ENCODE data around the gene KIRREL2.

The KIRREL2 gene

DNA sequence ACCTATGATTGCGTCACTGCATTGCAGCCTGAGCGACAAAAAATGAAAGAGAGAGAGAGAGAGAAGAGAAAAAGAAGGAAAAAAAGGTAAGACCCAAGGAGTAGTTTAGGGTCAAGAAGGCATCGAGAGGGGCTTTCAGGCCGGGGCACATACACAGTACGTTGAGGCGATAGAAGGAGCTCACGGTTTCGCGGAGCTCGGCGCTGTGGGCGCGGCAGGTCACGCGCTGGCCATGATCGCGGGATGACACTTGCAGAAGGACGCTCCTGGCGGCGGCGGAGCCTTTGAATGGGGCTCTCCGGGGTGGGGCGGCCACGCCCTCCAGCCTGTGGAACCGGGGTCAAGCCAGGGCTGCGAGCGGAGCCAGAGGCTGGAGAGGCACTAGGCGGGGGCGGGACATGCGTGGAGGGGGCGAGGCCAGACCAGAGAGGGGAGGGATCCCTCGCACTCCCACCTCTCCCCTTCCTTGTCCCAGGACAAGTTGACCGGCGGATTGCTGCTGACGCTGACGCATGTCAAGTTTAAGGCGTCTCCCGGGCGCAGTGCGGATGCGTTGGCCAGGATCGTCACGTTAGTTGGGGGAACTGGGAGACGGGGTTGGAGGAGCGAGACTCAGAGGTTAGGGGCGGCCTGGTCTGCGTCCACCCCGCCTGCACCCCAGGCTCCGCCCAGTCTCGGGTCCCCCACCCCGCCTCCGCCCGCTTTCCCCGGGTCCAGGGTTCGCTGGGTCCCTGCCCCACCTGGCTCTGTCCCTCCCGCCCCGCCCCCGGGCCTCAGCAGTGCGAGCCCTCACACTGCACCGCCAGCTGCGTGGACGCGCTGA, 11.3 kb upstream of the KIRREL2 start:
- DNase-seq (ENCODE audit: low spot score), result no peak

GRCh38 chr19:35846038-35846668, 10.6 kb upstream of the KIRREL2 start:
- no peak for DNase-seq (ENCODE audit: low spot score)

DNA sequence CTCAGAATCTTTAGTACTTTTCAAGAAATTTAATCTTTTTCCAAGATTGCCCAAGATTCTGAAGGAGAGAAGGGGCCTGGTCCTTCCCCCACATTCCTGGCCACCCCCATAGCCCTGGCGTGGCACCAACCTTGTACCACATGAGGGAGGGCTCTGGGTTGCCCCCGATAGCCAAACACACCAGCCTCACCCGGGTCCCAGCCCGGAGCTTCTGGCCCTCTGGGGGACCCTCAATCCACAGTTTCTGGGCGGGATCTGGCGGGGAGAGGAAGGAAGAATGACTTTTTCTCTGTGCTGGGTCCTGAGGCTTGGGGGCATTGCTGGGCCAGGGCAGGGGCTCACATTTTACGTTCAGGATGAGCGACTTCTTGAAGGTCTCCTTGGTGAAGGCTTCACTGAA, 8.8 kb upstream of the KIRREL2 start:
- no peak for DNase-seq (ENCODE audit: low spot score)

DNA sequence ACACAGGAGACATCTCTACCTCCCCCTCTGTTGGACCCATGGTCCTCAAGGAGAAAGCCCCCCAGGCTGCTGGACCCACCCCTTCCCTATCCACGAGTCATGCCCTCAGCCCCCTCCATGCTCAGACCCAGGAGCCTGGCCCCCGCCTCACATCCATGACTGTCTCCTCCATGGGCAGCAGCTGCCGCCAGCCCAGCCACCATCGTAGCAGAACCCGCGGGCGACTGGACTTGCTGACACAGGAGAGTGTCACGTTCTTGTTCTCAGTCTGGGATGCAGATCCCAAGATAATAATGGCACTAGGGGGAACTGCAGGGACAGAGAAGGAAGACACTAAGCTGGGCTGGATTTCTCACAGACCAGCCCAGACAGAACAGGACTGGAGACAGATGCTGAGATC, 8.2 kb upstream of the KIRREL2 start:
- DNase-seq (ENCODE audit: low spot score), result no peak

- DNase-seq (ENCODE audit: low spot score), result no peak
Observed at GRCh38 chr19:35848919-35849505, 7.7 kb upstream of the KIRREL2 start.

DNA sequence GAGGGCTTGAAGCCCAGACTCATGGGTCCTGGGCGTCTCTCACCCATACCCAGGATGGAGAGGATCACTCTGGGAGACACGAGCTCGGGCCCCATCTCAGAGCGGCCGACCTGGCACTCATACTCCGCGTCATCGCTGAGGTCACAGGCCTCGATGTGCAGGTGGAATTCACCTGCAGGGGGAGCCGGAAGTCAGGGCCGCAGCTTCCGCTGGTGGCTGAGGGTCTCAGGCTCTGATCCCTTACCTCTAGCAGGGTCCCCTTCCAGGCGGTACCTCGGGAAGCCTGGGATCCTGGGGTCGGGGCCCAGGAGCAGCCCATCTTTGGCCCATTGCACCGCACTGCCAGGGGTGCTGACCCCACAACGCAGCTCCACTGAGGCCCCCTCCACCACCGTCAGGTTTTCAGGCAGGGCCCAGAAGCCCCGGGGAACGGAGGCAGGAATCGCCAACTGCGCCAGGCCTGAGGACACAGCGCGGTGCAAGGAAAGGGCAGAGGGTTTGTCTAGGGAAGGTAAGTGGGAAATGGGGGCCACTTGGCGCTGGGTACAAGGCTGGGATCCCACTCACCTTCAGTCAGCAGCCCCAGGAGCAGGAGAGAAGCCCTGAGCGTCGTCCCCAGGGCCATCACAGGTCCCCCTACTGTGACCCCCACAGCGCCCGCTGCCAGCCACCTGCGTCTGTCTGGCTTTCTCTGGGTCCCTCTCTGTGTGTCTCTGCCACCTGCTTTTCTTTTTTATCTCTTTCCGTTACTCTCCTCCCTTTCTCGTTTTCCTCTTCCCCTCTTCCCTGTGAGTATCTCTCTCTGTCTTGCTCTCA, 5.3 kb upstream of the KIRREL2 start:
- DNase-seq (ENCODE audit: low spot score), result no peak

GRCh38 chr19:35852029-35852780, 4.5 kb upstream of the KIRREL2 start, which contains the start of gene NPHS1:
Gene NPHS1 (minus strand): TSS chr19:35852504. CDS start chr19:35851837, 667 bp downstream.
- no peak for DNase-seq (ENCODE audit: low spot score)

DNA sequence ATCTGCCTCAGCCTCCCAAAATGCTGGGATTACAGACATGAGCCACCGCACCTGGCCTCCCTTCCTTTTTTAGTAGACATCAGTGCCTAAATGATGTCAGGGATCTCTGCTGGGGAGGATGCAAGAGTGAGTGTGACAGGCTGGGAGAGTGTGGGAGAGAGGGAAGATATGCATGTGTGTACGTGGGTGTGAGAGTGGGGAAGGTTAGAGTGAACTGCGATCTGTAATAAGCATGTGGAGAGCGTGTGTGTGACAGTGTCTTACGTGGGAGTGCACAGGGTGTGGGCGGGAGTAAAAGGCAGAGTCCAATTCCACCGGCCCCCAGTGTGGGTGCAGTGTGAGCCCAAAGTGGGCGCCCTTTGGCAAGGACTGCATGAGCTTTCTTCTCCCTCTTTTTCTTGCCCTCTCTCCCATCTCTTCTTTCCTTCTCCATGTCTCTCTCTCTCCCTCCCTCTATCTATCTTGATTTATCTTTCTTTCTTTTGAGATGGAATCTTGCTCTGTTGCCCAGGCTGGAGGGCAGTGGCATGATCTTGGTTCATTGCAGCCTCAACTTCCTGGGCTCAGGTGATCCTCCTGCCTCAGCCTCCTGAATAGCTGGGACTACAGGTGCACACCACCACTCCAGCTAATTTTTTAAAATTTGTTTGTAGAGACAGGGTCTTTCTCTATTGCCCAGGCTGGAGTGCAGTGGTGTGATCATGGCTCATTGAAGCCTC, 3.5 kb upstream of the KIRREL2 start:
- DNase-seq (ENCODE audit: low spot score), result no peak

- DNase-seq (ENCODE audit: low spot score), result no peak
Observed at GRCh38 chr19:35858311-35858710, 1.6 kb downstream of the KIRREL2 start.

- DNase-seq (ENCODE audit: low spot score), result no peak
Observed at GRCh38 chr19:35859414-35859813, 2.7 kb downstream of the KIRREL2 start.

DNA sequence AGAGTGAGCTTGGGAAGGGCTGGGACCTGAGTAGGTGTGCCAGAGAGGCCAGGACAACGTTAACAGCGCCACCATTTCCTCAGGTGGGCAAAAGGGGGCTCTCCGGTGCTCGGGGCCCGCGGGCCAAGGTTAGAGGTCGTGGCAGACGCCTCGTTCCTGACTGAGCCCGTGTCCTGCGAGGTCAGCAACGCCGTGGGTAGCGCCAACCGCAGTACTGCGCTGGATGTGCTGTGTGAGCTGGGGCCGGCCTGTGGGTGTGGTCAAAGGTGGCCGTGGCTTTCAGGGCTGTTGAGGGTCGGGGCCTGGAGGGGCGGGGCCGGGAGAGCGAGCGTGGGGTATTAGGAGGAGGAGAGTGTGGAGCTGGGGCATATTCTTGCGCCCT, 3.7 kb downstream of the KIRREL2 start:
- no peak for DNase-seq (ENCODE audit: low spot score)

- DNase-seq (ENCODE audit: low spot score), result no peak
Observed at GRCh38 chr19:35860818-35861639, 4.3 kb downstream of the KIRREL2 start.

- no peak for DNase-seq (ENCODE audit: low spot score)
Observed at GRCh38 chr19:35861640-35862160, 5.0 kb downstream of the KIRREL2 start.

GRCh38 chr19:35862528-35862927, 5.8 kb downstream of the KIRREL2 start:
- no peak for DNase-seq (ENCODE audit: low spot score)

DNA sequence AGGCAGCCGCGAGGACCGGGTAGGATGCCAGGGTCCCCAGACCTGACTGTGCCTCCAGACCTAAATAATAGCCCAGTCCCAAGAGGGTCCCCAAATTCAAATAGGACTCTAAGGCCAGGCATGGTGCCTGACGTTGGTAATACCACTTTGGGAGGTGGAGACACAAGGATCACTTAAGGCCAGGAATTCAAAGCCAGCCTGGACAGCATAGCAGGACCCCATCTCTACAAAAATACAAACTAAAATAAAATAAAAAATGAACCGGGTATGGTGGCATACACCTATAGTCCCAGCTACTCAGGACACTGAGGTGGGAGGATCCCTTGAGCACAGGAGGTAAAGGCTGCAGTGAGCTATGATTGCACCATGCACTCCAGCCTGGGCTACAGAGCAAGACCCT, 6.3 kb downstream of the KIRREL2 start:
- DNase-seq (ENCODE audit: low spot score), result no peak

GRCh38 chr19:35868172-35868822, 11.6 kb downstream of the KIRREL2 start, which contains the start of gene APLP1:
Gene APLP1 (plus strand): TSS chr19:35868574. CDS start chr19:35868637, 63 bp downstream.
- peak; percentile 40 for DNase-seq (ENCODE audit: low spot score)

- no peak for DNase-seq (ENCODE audit: low spot score)
Observed at GRCh38 chr19:35868823-35869326, 12.2 kb downstream of the KIRREL2 start.

DNA sequence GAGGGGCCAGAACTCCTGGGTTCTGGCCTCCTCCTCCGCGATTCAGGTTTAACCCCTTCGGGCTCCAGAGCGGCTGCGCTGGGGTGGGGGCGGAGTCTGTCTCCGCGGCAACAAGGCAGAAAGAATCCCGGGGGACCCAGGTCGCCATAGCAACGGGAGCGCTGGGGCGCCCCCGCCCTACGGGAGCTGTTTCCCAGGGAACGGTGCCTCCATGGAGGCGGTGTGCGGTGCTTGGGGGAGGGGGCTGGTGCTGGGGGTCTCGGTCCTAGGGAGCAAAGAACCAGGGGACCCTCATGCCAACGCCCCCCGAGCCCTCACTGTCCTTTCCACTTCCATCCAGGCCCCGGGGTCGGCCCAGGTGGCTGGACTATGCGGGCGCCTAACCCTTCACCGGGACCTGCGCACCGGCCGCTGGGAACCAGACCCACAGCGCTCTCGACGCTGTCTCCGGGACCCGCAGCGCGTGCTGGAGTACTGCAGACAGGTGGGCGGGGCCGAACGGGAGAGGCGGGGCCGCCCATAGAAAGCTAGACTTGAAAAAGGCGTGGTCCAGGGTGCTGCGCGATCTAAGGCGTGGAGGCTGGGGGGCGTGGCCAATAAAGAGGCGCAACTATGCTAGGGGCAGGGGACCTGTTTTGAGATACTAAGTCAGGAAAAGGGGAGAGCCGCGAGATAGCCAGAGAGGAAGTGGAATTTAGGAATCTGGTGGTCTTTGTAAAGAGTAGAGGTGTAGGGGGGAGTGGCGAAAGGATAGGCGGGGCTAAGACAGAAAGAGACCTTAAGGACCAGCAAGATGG, 12.8 kb downstream of the KIRREL2 start:
- peak; percentile 67 for DNase-seq (ENCODE audit: low spot score)
